T-helper 1 cell (primary cell): ENCODE measurements around the gene ANO4.
"Not testable (repeated sequence)": the region's sequence is repeated elsewhere in the genome, so short reads cannot be mapped to it uniquely, and the experiment has no call there.

Source experiments
- DNase-seq, 5 donors: peaks; one replicate each; pipeline ENCODE4 v3.0.0-alpha.2; 2012 to 2020

Gene ANO4

GRCh38 chr12:100877776-100878175 is 83.2 kb downstream of the ANO4 start:
- DNase-seq: no peak

DNA sequence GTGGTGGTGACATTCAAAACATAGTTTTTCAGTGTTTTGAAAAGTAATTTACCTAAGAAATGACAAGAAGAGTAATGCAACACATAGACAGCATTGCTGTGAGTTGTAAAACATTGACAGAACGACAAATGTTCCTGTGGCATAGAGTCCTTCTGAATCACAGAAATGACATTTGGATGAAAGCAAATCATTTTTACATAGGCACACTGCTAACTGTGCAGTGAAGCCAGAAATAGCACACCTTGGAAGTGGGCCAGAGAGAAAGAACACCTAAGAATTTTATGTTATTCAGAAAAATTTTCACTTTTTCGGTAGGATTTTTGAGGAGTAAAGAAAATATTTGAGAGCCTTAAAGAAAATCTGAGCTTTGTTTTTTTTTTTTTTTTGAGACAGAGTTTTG is 100.6 kb downstream of the ANO4 start:
- DNase-seq: no peak

GRCh38 chr12:100896192-100896591 is 101.6 kb downstream of the ANO4 start:
- no peak for DNase-seq

- no peak for DNase-seq
Measured at GRCh38 chr12:100897240-100897639, 102.7 kb downstream of the ANO4 start.

DNA sequence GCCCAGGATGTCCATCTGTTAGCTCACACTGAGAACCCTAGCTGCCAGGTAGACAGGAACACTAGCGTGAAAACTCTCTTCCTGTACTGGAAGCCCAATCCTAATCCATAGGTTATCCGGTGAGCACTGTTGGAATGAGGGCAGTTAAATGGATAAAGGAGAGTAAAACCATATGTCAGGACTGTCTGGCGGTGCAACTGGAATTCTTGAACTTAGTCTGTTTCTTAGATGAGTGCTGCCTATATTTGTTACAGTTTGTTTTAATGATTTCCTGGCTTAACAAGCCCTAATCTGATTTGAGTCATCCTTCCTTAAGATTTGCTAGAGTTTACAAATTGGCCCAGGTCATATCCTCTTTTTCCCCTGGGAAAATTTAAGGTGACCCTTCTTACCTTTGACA is 104.7 kb downstream of the ANO4 start:
- no peak for DNase-seq

GRCh38 chr12:100900808-100901207 is 106.2 kb downstream of the ANO4 start:
- DNase-seq: no peak

- DNase-seq: no peak
Measured at GRCh38 chr12:100901266-100901665, 106.7 kb downstream of the ANO4 start.

- no peak for DNase-seq
Measured at GRCh38 chr12:100904270-100904669, 109.7 kb downstream of the ANO4 start.

GRCh38 chr12:100908501-100908900 is 113.9 kb downstream of the ANO4 start:
- no peak for DNase-seq

DNA sequence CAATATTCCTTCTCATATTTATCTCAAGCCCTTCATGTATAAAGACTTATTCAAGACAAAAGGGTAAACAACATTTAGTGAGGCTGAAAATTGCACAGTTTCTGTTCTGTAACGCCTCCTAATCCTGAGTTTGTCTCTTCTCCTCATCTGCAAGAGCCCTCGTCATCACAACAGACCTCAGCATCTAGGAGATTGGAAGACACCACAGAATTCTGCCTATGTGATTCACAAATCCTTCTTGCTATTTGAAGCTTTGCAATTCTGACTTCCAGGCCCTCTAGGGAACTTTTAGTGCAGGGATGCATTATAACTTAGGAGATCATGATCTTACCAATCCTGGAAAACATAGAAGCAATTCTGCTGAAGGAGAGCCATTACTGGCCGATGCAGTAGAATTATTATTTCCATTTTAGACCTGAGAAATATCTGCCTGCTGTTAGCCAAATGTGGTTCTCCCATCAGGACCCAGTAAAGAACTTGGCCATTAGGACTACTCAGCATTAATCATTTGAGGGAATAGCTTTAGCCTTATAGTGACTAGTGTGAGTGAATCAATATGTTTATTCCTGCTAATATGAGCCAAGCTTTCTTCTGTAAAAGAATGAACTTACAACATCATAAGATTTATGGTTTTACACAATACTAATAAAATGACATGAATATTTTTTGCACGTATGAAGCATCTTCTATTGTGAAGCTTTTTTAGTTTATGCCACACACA is 119.5 kb downstream of the ANO4 start:
- DNase-seq: no peak

- DNase-seq: no peak
Measured at GRCh38 chr12:100919116-100919515, 124.5 kb downstream of the ANO4 start.

DNA sequence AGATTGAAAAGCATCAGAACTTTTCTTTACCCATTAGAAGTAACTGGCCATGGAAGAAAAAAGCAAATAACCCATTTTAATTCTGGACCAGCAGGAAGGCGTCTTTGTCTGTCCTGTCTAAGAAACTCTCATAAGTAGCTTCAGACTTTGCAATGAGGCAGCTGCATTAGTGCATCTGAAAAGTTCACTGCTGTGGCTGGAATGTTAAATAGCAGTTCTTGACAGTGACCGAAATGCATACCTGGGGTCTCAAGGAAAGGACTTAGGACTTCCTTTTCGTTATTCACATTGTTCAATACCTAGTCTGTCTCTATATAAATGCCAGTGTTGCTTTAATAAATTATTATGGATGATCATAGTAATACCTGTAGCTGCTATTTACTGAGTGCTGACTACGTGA is 125.9 kb downstream of the ANO4 start:
- no peak for DNase-seq

- DNase-seq: no peak
Measured at GRCh38 chr12:100926669-100927248, 132.2 kb downstream of the ANO4 start.

DNA sequence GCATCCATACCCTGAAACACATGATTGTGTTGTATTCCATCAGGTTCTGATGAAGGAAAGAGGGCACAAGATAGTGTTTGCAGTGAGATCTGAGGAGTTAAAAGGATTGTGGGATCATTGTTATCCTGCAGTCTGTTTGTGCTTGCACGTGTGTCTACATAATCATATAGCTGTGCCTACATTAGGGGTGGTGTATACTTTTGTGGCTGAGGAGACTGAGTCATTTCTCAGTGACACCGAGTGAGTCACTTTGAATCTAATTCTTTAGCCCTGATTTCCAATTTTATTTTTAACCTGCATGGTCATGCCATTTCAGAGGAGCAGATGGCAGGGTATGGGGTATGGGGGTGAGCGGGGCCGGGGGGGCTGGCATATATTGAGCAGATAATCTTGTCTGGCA is 133.2 kb downstream of the ANO4 start:
- no peak for DNase-seq

GRCh38 chr12:100932571-100932970 is 138.0 kb downstream of the ANO4 start:
- no peak for DNase-seq

DNA sequence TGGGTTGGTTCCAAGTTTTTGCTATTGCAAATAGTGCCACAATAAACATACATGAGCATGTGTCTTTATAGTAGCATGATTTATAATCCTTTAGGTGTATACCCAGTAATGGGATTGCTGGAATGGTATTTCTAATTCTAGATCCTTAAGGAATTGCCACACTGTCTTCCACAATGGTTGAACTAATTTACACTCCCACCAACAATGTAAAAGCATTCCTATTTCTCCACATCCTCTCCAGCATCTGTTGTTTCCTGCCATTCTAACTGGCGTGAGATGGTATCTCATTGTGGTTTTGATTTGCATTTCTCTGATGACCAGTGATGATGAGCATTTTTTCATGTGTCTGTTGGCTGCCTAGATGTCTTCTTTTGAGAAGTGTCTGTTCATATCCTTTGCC is 139.0 kb downstream of the ANO4 start:
- DNase-seq: not testable (repeated sequence)

- no peak for DNase-seq
Measured at GRCh38 chr12:100935929-100936328, 141.4 kb downstream of the ANO4 start.

GRCh38 chr12:100936661-100937060 is 142.1 kb downstream of the ANO4 start:
- no peak for DNase-seq

DNA sequence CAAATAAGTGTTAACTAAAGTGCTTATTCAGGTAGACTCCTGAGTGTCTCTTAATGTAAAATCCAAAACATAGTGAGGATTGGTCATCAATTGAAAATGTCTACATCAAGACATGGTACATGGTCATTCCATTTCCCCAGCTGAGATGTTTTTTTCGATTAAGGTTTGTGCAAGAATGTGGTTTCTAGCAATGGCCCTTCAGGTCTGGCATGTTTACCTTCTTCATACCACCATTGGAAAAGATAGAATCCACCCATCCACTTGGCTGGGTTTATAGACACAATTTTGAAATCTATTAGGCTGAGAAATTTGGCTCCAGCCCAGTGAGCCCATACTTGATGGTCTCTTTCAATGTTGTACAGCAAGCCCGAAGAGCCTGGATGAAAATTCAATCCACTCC is 145.9 kb downstream of the ANO4 start:
- DNase-seq: no peak

GRCh38 chr12:100942984-100943749 is 148.6 kb downstream of the ANO4 start:
- no peak for DNase-seq

- DNase-seq: no peak
Measured at GRCh38 chr12:100951756-100952155, 157.2 kb downstream of the ANO4 start.

DNA sequence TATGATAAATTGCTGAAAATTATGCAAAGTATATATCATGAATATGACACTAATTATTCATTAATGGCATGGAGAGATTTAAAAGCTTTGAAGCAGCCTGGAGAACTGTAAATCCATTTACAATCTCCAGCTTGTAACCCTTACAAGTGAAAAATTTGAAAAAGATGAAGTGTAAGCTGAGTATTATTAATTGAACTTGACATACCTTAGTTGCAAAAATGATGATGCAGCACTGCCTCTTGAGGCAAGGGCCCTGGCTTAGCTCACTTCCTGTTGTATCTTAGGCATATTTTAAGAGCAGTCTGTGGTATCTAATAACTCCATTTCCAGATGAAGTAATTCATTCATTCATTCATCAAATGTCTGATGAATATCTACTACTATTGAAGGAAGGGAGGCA is 158.6 kb downstream of the ANO4 start:
- no peak for DNase-seq

DNA sequence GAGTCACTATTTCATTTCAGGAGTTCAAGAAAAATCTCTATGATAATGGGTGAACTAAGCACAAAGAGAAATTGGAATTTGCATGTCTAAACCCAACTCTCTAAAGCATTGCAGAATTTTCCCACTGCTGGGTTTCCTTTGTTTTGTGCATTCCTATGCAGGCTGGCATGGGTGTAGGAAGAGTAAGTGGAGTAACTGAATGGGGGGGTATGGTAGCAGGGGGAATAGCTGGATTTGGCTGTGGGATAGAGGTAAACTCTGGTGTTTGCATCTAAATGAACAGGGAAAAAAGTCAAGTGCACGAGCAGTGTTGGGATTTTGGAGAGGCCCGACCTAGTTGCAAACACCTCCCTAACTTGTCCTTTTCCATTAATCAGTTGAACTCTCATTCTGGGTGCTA is 159.1 kb downstream of the ANO4 start:
- DNase-seq: no peak

GRCh38 chr12:100954118-100954517 is 159.5 kb downstream of the ANO4 start:
- DNase-seq: no peak
